Stimulated activated CD8-positive, alpha-beta memory T cell treated with anti-CD3 and anti-CD28 coated beads, Interleukin-7, amount 100 ng/mL, for 24 hours (primary cell): ENCODE measurements around the gene TYROBP.
A peak's percentile ranks its signal among the peaks of the same experiment; 100 is the strongest.
"Not testable (repeated sequence)": the region's sequence is repeated elsewhere in the genome, so short reads cannot be mapped to it uniquely, and the experiment has no call there.

Experiments used
- DNase-seq: peaks from one replicate; pipeline ENCODE4 v3.0.0-alpha.2; 2020; ENCODE audit warnings: low read depth

The TYROBP gene

GRCh38 chr19:35870124-35870736 is 37.9 kb downstream of the TYROBP start:
- not testable (repeated sequence) for DNase-seq

GRCh38 chr19:35869327-35870123 is 38.6 kb downstream of the TYROBP start:
- peak; percentile 63 for DNase-seq

GRCh38 chr19:35868823-35869326 is 39.2 kb downstream of the TYROBP start:
- no peak for DNase-seq

GRCh38 chr19:35868172-35868822 is 39.8 kb downstream of the TYROBP start, which contains the start of gene APLP1:
Gene APLP1 (plus strand): TSS chr19:35868574. CDS start chr19:35868637, 63 bp downstream.
- peak; percentile 37 for DNase-seq

GRCh38 chr19:35863018-35863417 is 45.1 kb downstream of the TYROBP start:
- DNase-seq, result no peak

GRCh38 chr19:35862528-35862927 is 45.6 kb downstream of the TYROBP start:
- DNase-seq, result no peak

GRCh38 chr19:35861640-35862160 is 46.4 kb downstream of the TYROBP start:
- no peak for DNase-seq

GRCh38 chr19:35860818-35861639 is 47.1 kb downstream of the TYROBP start:
- DNase-seq, result no peak

- DNase-seq, result no peak
Measured at GRCh38 chr19:35860436-35860817, 47.7 kb downstream of the TYROBP start.

GRCh38 chr19:35859414-35859813 is 48.7 kb downstream of the TYROBP start:
- no peak for DNase-seq

- no peak for DNase-seq
Measured at GRCh38 chr19:35858311-35858710, 49.8 kb downstream of the TYROBP start.

GRCh38 chr19:35856546-35857149 is 51.4 kb downstream of the TYROBP start, which contains the start of gene KIRREL2:
Gene KIRREL2 (plus strand): TSS chr19:35856911. CDS start chr19:35857120, 209 bp downstream.
- no peak for DNase-seq
